HFF-Myc (cell line): ENCODE measurements around the gene DBP.

Source experiments
- DNase-seq: peaks from one replicate; pipeline ENCODE4 v3.0.0-alpha.2; 2011; ENCODE audit warnings: low read depth; ENCODE audit errors: extremely low read depth
- H3K4me3 ChIP-seq: replicated peaks from 2 replicates; pipeline ENCODE4 v1.5.1; 2011; ENCODE audit warnings: low read depth, mild to moderate bottlenecking, control low read depth, low read length
- CTCF ChIP-seq: IDR thresholded peaks from 2 replicates; pipeline ENCODE4 v1.5.1; 2012; ENCODE audit warnings: mild to moderate bottlenecking, low read depth, low read length, control low read depth; ENCODE audit errors: missing control alignments

Gene DBP

GRCh38 chr19:48646001-48646721, 9.0 kb upstream of the DBP start, which contains the start of gene CA11:
CA11 (minus strand) TSS chr19:48646187; CDS start chr19:48645632, 555 bp downstream.
- peak within 1 kb of the TSS; percentile 58 for H3K4me3 ChIP-seq
- no peak for DNase-seq
- peak; percentile 85 for TF ChIP-seq CTCF

GRCh38 chr19:48645620-48646000, 8.4 kb upstream of the DBP start:
- TF ChIP-seq CTCF: no peak
- peak overlapping the region; percentile 58 for H3K4me3 ChIP-seq
- no peak for DNase-seq

- TF ChIP-seq CTCF: no peak
- DNase-seq: no peak
- peak overlapping the region; percentile 58 for H3K4me3 ChIP-seq
These were observed 7.8 kb upstream of the DBP start for GRCh38 chr19:48644839-48645619.

DNA sequence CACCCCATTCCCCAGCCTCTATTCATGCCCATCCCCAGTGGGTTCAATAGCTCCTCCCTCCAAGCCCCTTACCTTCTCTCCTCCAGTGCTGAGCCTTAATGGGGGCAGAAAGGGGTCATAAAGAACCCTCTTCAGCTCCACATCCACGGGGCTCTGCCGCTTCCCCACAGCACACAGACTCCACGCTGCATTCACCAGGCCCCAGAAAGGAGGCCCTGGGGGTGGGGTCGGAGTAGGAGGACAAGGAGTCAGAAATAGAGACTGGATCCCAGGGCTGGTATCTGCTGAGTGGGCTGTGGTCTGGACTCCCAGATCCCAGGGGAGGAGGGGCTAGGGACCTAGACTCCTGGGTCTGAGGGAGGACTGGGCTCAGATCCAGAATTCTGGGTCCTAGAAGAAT, 7.2 kb upstream of the DBP start:
- no peak for TF ChIP-seq CTCF
- H3K4me3 ChIP-seq: no peak overlapping the region
- no peak for DNase-seq

DNA sequence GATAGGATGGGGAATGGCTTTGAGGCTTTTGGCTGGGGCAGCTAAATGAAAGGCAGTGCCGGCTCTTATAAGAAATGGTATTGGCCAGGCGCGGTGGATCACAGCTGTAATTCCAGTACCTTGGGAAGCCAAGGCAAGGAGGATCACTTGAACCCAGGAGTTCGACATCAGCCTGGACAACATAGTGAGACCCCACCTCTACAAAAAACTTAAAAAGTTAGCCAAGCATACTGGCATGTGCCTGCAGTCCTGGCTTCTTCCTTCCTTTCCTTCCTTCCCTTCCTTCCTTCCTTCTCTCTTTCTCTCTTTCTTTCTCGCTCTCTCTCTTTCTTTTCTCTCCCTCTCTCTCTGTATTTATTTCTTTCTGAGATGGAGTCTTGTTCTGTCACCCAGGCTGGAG, 5.7 kb upstream of the DBP start:
- no peak overlapping the region for H3K4me3 ChIP-seq
- TF ChIP-seq CTCF: no peak
- DNase-seq: no peak

GRCh38 chr19:48641850-48642249, 4.7 kb upstream of the DBP start:
- DNase-seq: no peak
- H3K4me3 ChIP-seq: no peak overlapping the region
- no peak for TF ChIP-seq CTCF
